Panc1 (cell line): ENCODE data around the gene MTTP. TPM values are rescaled to one million over a fixed set of nuclear protein-coding genes. Genes with fewer than 3 reads are reported as not detected.

Experiments
- ATAC-seq: fragments of 200-7000 bp; cut with Tn5 transposase; 2 replicates; pipeline ENCODE4 v1.9.1; 2020; ENCODE audit warnings: mild to moderate bottlenecking, moderate library complexity
- BruUV-seq: library from RNA; stranded (reverse); fragments of 400-500 nt; replicated peaks from 2 replicates; lab custom pipeline; 2021; lab: Mats Ljungman, UMichigan
- CTCF ChIA-PET: fragments of 300-600 bp; sonication (Branson Sonifier 250); formaldehyde crosslinking; loops from one replicate; lab custom pipeline; 2022; ENCODE audit warnings: antibody characterized with exemption; lab: Charles Lee
- POLR2A ChIA-PET: fragments of 300-600 bp; sonication (Branson Sonifier 250); formaldehyde crosslinking; loops from one replicate; lab custom pipeline; 2022; ENCODE audit warnings: antibody characterized with exemption; lab: Charles Lee
- DNase-seq: peaks from one replicate; pipeline ENCODE4 v3.0.0-alpha.2; 2010; ENCODE audit warnings: low read depth, low spot score
- H3K27ac ChIP-seq: 2 replicates; pipeline ENCODE4 v1.5.1; 2011; ENCODE audit warnings: mild to moderate bottlenecking, low read length, inconsistent platforms
- H3K27me3 ChIP-seq: fragments of 200-500 bp; sonication (Bioruptor generic); 2 replicates; pipeline ENCODE4 v1.6.0; 2014; ENCODE audit warnings: low read length, inconsistent platforms; ENCODE audit not compliant: control insufficient read depth, insufficient read depth
- H3K36me3 ChIP-seq: fragments of 200-500 bp; sonication (Bioruptor generic); 2 replicates; pipeline ENCODE4 v1.5.1; 2014; ENCODE audit warnings: inconsistent platforms, mild to moderate bottlenecking, low read length, moderate library complexity; ENCODE audit not compliant: control insufficient read depth, insufficient read depth
- H3K4me1 ChIP-seq: 2 replicates; pipeline ENCODE4 v1.5.1; 2011; ENCODE audit warnings: inconsistent platforms, mild to moderate bottlenecking, low read length, moderate library complexity; ENCODE audit not compliant: control insufficient read depth, insufficient read depth
- H3K4me3 ChIP-seq, 2 experiments: 2 replicates each; pipeline ENCODE4 v1.5.1; 2011 to 2012; ENCODE audit warnings: low read depth in 2 of 2, low read length in 2 of 2, mild to moderate bottlenecking in 2 of 2, inconsistent platforms in 1 of 2, moderate library complexity in 1 of 2
- H3K9me3 ChIP-seq: fragments of 200-500 bp; sonication (Bioruptor generic); 2 replicates; pipeline ENCODE4 v1.5.1; 2014; ENCODE audit warnings: low read depth, mild to moderate bottlenecking, inconsistent platforms, low read length, moderate library complexity; ENCODE audit not compliant: control insufficient read depth, insufficient read depth
- CTCF ChIP-seq: fragments of 450-650 bp; IDR thresholded peaks from 2 replicates; pipeline ENCODE4 v1.5.1; 2017; ENCODE audit warnings: mild to moderate bottlenecking
- POLR2AphosphoS5 ChIP-seq: IDR thresholded peaks from 2 replicates; pipeline ENCODE4 v1.6.1; 2012; ENCODE audit warnings: mild to moderate bottlenecking, low read depth, low read length, moderate library complexity
- REST ChIP-seq, 2 experiments: IDR thresholded peaks; 2 replicates each; pipeline ENCODE4 v1.6.1; 2011 to 2012; ENCODE audit warnings: low read depth in 2 of 2, control low read depth in 1 of 2, low read length in 1 of 2, mild to moderate bottlenecking in 1 of 2, moderate library complexity in 1 of 2; ENCODE audit not compliant: insufficient read depth in 1 of 2
- SIN3A ChIP-seq: IDR thresholded peaks from 2 replicates; pipeline ENCODE4 v1.6.1; 2012; ENCODE audit warnings: low read depth, mild to moderate bottlenecking, low read length, moderate library complexity, borderline replicate concordance; ENCODE audit not compliant: insufficient read depth
- TCF7L2 ChIP-seq: IDR thresholded peaks from 2 replicates; pipeline ENCODE4 v1.6.1; 2011; ENCODE audit warnings: mild to moderate bottlenecking, low read depth, low read length, inconsistent platforms
- in situ Hi-C: cut with HindIII; loops from 2 replicates; pipeline ENCODE4 v1.10.0; 2016; ENCODE audit warnings: low sequenced_read_pairs, low pct_unique_long_range_greater_than_20kb
- intact Hi-C: fragments of 100-400 bp; cut with micrococcal nuclease; formaldehyde crosslinking; loops from one replicate; pipeline ENCODE4 v1.10.0; 2022; ENCODE audit not compliant: unreplicated experiment
- total RNA-seq: library from RNA; stranded (reverse); gene quantifications from one replicate; pipeline ENCODE4 v1.2.1, GENCODE V29; 2021; ENCODE audit not compliant: unreplicated experiment

Gene MTTP
- total RNA-seq, 1 experiment from 2014 or later: 0.26 TPM

- no TSS peak for BruUV-seq
- POLR2A ChIA-PET: no interaction called here
These were observed 94.5 kb downstream of the MTTP start for GRCh38 chr4:99669084-99669483.

GRCh38 chr4:99670409-99671073 lies 95.9 kb downstream of the MTTP start:
- BruUV-seq: no TSS peak
- DNase-seq (no peak), ATAC-seq (no peak)
- POLR2A ChIA-PET: no interaction called here
- in situ Hi-C loops: no loop called here
- intact Hi-C loops: no loop called here
- H3K4me3 ChIP-seq: no peak overlapping the region
- TF ChIP-seq CTCF (no peak), REST (IDR thresholded peaks at IDR 0.05; ENCODE audit: insufficient read depth in 1 of 2, low read depth in 2 of 2, low read length in 1 of 2) (no peak), SIN3A (no peak), POLR2AphosphoS5 (no peak), TCF7L2 (no peak)
- no peaks in the 10 kb centered on the region for H3K4me1 ChIP-seq
- no peaks in the 10 kb centered on the region for H3K36me3 ChIP-seq
- no peaks in the 10 kb centered on the region for H3K27me3 ChIP-seq
- CTCF ChIA-PET: no interaction called here
- H3K27ac ChIP-seq: no peak overlapping the region
- no peaks in the 10 kb centered on the region for H3K9me3 ChIP-seq

More at GRCh38 chr4:99669084-99669483, 94.5 kb downstream of the MTTP start:
- Histone ChIP-seq H3K4me1 (no peaks in the 10 kb centered on the region), H3K36me3 (no peaks in the 10 kb centered on the region), H3K4me3 (no peak overlapping the region), H3K27ac (no peak overlapping the region), H3K9me3 (no peaks in the 10 kb centered on the region), H3K27me3 (no peaks in the 10 kb centered on the region)
- intact Hi-C loops (no loop called here), in situ Hi-C loops (no loop called here)
- TF ChIP-seq POLR2AphosphoS5 (no peak), REST (IDR thresholded peaks at IDR 0.05; ENCODE audit: insufficient read depth in 1 of 2, low read depth in 2 of 2, low read length in 1 of 2) (no peak), SIN3A (no peak), TCF7L2 (no peak), CTCF (no peak)
- CTCF ChIA-PET: no interaction called here
- DNase-seq: no peak
- ATAC-seq: no peak
